Neural cell (in vitro differentiated cells): ENCODE measurements around the gene ACHE. TPM values are rescaled to one million over a fixed set of nuclear protein-coding genes. Genes with fewer than 3 reads are reported as not detected.

ENCODE experiments used
- H2AFZ ChIP-seq: fragments of 200-600, 300-800 bp; sonication (generic), shearing (Covaris generic); 2 replicates; pipeline ENCODE4 v1.6.0; 2014; ENCODE audit warnings: low read depth, mild to moderate bottlenecking, antibody characterized with exemption, low read length, moderate library complexity
- H3F3A ChIP-seq: fragments of 200-600 bp; shearing (Covaris generic); 2 replicates; pipeline ENCODE4 v1.6.1; 2016; ENCODE audit warnings: mild to moderate bottlenecking, moderate library complexity, mixed read lengths, antibody characterized with exemption, low read length; ENCODE audit not compliant: insufficient read depth, poor library complexity, severe bottlenecking
- H3K27ac ChIP-seq: fragments of 200-600, 300-800 bp; sonication (generic), shearing (Covaris generic); 2 replicates; pipeline ENCODE4 v1.5.1; 2014; ENCODE audit warnings: mild to moderate bottlenecking, low read length, moderate library complexity
- H3K27me3 ChIP-seq: fragments of 300-800, 200-600 bp; sonication (generic), shearing (Covaris generic); 2 replicates; pipeline ENCODE4 v1.6.0; 2014; ENCODE audit warnings: mild to moderate bottlenecking, low read depth, low read length, moderate library complexity; ENCODE audit not compliant: insufficient read depth
- H3K36me3 ChIP-seq: fragments of 300-800, 200-600 bp; sonication (generic), shearing (Covaris generic); 2 replicates; pipeline ENCODE4 v1.5.1; 2014; ENCODE audit warnings: mild to moderate bottlenecking, antibody characterized with exemption, low read length, moderate library complexity; ENCODE audit not compliant: insufficient read depth
- H3K4me2 ChIP-seq: fragments of 300-800, 200-600 bp; sonication (generic), shearing (Covaris generic); 2 replicates; pipeline ENCODE4 v1.6.0; 2014; ENCODE audit warnings: mild to moderate bottlenecking, low read length
- H3K4me3 ChIP-seq: fragments of 300-800, 200-600 bp; sonication (generic), shearing (Covaris generic); 2 replicates; pipeline ENCODE4 v1.5.1; 2014; ENCODE audit warnings: mild to moderate bottlenecking, low read length, moderate library complexity
- H3K79me2 ChIP-seq: fragments of 200-600 bp; shearing (Covaris generic); replicated peaks from 2 replicates; pipeline ENCODE4 v1.6.0; 2014; ENCODE audit warnings: mild to moderate bottlenecking, low read length, moderate library complexity; ENCODE audit not compliant: insufficient read depth
- H3K9ac ChIP-seq: fragments of 300-800, 200-600 bp; sonication (generic), shearing (Covaris generic); 2 replicates; pipeline ENCODE4 v1.6.1; 2016; ENCODE audit warnings: mild to moderate bottlenecking, low read length, mixed read lengths
- H3K9me2 ChIP-seq: fragments of 200-600 bp; shearing (Covaris generic); 2 replicates; pipeline ENCODE4 v1.6.1; 2016; ENCODE audit warnings: mild to moderate bottlenecking, low read length, mixed read lengths; ENCODE audit not compliant: insufficient read depth
- H3K9me3 ChIP-seq: fragments of 200-600, 300-800 bp; sonication (generic), shearing (Covaris generic); 2 replicates; pipeline ENCODE4 v1.6.1; 2016; ENCODE audit warnings: mild to moderate bottlenecking, mixed run types, low read length, moderate library complexity, mixed read lengths
- H4K20me1 ChIP-seq: fragments of 200-600 bp; shearing (Covaris generic); 2 replicates; pipeline ENCODE4 v1.6.1; 2016; ENCODE audit warnings: mild to moderate bottlenecking, mixed run types; ENCODE audit not compliant: insufficient read depth
- EP300 ChIP-seq: fragments of 450-650 bp; conservative IDR thresholded peaks from 2 replicates; pipeline ENCODE4 v1.6.1; 2014; ENCODE audit warnings: antibody characterized with exemption, mild to moderate bottlenecking, moderate library complexity; ENCODE audit not compliant: poor library complexity, severe bottlenecking
- EZH2 ChIP-seq: fragments of 200-600, 300-800 bp; shearing (Covaris generic), sonication (generic); IDR thresholded peaks from 2 replicates; pipeline ENCODE4 v1.6.1; 2014; ENCODE audit warnings: antibody characterized with exemption, low read length, borderline replicate concordance, mild to moderate bottlenecking; ENCODE audit not compliant: insufficient read depth, poor library complexity, severe bottlenecking
- MXI1 ChIP-seq: fragments of 450-650 bp; conservative IDR thresholded peaks from 2 replicates; pipeline ENCODE4 v1.6.1; 2014; ENCODE audit warnings: antibody characterized with exemption, mild to moderate bottlenecking; ENCODE audit not compliant: poor library complexity, severe bottlenecking
- POLR2AphosphoS5 ChIP-seq: IDR thresholded peaks from 2 replicates; pipeline ENCODE4 v1.6.1; 2012
- RAD21 ChIP-seq: fragments of 450-650 bp; conservative IDR thresholded peaks from 2 replicates; pipeline ENCODE4 v1.6.1; 2014; ENCODE audit warnings: antibody characterized with exemption, mild to moderate bottlenecking, moderate library complexity
- SMC3 ChIP-seq: fragments of 450-650 bp; conservative IDR thresholded peaks from 2 replicates; pipeline ENCODE4 v1.6.1; 2014; ENCODE audit warnings: antibody characterized with exemption, mild to moderate bottlenecking, moderate library complexity; ENCODE audit not compliant: poor library complexity
- TAF1 ChIP-seq: IDR thresholded peaks from 2 replicates; pipeline ENCODE4 v1.6.1; 2012; ENCODE audit warnings: low read depth
- polyA plus RNA-seq: library from polyadenylated mRNA; depleted of rRNA; stranded (reverse); fragments of >200 nt; gene quantifications from 2 replicates; pipeline ENCODE4 v1.2.3, GENCODE V29; 2014
- TF ChIP-seq, protein P1 (sequence below): IDR thresholded peaks from 2 replicates; pipeline ENCODE4 v1.6.1; 2012; ENCODE audit warnings: borderline replicate concordance
- TF ChIP-seq, protein P2 (sequence below): fragments of 450-650 bp; IDR thresholded peaks from 2 replicates; pipeline ENCODE4 v1.5.1; 2014; ENCODE audit warnings: antibody characterized with exemption, mild to moderate bottlenecking, moderate library complexity; ENCODE audit not compliant: poor library complexity, severe bottlenecking

Gene ACHE
- polyA plus RNA-seq, 1 donor from 2014 or later, result 12.2 TPM

DNA sequence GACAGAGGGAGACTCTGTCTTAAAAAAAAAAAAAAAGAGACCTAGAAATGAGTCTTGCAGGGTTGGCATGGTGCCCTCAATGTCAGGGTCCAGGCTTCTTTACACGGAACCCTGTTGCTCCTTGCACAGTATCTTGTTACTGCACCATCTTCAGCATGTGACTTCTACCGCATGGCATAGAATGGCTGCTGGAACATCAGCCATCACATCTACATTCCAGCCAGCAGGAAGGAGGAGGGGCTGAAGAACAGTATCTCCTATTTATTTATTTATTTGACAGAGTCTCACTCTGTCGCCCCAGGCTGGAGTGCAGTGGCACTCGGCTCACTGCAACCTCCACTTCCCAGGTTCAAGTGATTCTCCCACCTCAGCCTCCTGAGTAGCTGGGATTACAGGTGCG, 3.7 kb upstream of the ACHE start:
- H3K4me2 ChIP-seq, result no peak overlapping the region
- H3F3A ChIP-seq, result no peaks in the 10 kb centered on the region
- H3K4me3 ChIP-seq, result no peak overlapping the region
- H3K9me3 ChIP-seq, result no peaks in the 10 kb centered on the region
- no peaks in the 10 kb centered on the region for H4K20me1 ChIP-seq
- no peaks in the 10 kb centered on the region for H3K79me2 ChIP-seq
- peaks cover 28% of the 10 kb centered on the region for H3K27me3 ChIP-seq
- TF ChIP-seq POLR2AphosphoS5 (no peak), EZH2 (no peak), EP300 (no peak), TAF1 (no peak), RAD21 (no peak)
- TF ChIP-seq, protein P1, sequence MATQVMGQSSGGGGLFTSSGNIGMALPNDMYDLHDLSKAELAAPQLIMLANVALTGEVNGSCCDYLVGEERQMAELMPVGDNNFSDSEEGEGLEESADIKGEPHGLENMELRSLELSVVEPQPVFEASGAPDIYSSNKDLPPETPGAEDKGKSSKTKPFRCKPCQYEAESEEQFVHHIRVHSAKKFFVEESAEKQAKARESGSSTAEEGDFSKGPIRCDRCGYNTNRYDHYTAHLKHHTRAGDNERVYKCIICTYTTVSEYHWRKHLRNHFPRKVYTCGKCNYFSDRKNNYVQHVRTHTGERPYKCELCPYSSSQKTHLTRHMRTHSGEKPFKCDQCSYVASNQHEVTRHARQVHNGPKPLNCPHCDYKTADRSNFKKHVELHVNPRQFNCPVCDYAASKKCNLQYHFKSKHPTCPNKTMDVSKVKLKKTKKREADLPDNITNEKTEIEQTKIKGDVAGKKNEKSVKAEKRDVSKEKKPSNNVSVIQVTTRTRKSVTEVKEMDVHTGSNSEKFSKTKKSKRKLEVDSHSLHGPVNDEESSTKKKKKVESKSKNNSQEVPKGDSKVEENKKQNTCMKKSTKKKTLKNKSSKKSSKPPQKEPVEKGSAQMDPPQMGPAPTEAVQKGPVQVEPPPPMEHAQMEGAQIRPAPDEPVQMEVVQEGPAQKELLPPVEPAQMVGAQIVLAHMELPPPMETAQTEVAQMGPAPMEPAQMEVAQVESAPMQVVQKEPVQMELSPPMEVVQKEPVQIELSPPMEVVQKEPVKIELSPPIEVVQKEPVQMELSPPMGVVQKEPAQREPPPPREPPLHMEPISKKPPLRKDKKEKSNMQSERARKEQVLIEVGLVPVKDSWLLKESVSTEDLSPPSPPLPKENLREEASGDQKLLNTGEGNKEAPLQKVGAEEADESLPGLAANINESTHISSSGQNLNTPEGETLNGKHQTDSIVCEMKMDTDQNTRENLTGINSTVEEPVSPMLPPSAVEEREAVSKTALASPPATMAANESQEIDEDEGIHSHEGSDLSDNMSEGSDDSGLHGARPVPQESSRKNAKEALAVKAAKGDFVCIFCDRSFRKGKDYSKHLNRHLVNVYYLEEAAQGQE, result no peak
- no peak overlapping the region for H2AFZ ChIP-seq
- no peak overlapping the region for H3K27ac ChIP-seq
- H3K9ac ChIP-seq, result no peak overlapping the region
- H3K36me3 ChIP-seq, result no peaks in the 10 kb centered on the region
- no peaks in the 10 kb centered on the region for H3K9me2 ChIP-seq

DNA sequence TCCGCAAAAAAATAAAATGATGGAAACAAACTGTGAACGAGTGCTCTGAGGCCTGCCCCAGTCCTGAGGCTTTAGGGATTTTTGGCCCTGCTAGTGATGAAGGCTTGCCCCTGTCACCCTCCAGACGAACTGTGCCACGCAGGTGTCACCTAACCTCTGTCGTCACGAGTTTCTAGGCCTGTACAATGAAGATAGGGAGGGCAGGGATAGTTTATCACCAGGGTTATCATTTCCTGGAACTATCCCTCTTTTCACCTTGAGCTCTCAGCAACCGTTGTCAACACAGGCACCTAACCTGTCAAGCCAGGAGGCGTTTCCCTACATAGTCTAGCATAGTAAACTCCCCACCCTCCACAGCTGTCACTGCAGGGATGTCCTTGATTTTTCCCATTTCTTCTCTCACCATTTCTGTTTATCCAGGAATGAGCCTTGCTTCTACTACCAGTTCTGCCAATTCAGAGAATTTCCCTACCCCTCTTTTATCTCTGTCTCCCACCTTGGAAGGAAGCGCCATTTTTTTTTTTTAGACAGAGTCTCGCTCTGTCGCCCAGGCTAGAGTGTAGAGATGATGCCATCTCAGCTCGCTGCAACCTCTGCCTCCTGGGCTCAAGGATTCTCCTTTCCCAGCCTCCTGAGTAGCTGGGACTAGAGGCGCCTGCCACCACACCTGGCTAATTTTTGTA, 2.2 kb upstream of the ACHE start:
- peaks cover 28% of the 10 kb centered on the region for H3K27me3 ChIP-seq
- H3K36me3 ChIP-seq, result no peaks in the 10 kb centered on the region
- no peaks in the 10 kb centered on the region for H3K79me2 ChIP-seq
- peak overlapping the region; percentile 72 for H3K4me3 ChIP-seq
- TF ChIP-seq EZH2, result no peak
- no peak for TF ChIP-seq TAF1
- no peak for TF ChIP-seq MXI1
- TF ChIP-seq, protein P2, sequence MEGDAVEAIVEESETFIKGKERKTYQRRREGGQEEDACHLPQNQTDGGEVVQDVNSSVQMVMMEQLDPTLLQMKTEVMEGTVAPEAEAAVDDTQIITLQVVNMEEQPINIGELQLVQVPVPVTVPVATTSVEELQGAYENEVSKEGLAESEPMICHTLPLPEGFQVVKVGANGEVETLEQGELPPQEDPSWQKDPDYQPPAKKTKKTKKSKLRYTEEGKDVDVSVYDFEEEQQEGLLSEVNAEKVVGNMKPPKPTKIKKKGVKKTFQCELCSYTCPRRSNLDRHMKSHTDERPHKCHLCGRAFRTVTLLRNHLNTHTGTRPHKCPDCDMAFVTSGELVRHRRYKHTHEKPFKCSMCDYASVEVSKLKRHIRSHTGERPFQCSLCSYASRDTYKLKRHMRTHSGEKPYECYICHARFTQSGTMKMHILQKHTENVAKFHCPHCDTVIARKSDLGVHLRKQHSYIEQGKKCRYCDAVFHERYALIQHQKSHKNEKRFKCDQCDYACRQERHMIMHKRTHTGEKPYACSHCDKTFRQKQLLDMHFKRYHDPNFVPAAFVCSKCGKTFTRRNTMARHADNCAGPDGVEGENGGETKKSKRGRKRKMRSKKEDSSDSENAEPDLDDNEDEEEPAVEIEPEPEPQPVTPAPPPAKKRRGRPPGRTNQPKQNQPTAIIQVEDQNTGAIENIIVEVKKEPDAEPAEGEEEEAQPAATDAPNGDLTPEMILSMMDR, result no peak
- TF ChIP-seq, protein P1, result no peak
- no peak for TF ChIP-seq SMC3
- no peaks in the 10 kb centered on the region for H3F3A ChIP-seq
- no peak overlapping the region for H3K27ac ChIP-seq
- no peaks in the 10 kb centered on the region for H3K9me2 ChIP-seq
- H2AFZ ChIP-seq, result no peak overlapping the region
- H3K4me2 ChIP-seq, result no peak overlapping the region
- no peaks in the 10 kb centered on the region for H4K20me1 ChIP-seq
- peak overlapping the region; percentile 70 for H3K9ac ChIP-seq
- H3K9me3 ChIP-seq, result no peaks in the 10 kb centered on the region
